Measurements from ENCODE around the gene DLX5. TPM values are rescaled to one million over a fixed set of nuclear protein-coding genes. Genes with fewer than 3 reads are reported as not detected.

DLX5 gene
- total and polyA plus RNA-seq, 2 donors (not counting 3 experiments of a cell fraction or from before 2014, with no cell fraction given), result not detected

DNA sequence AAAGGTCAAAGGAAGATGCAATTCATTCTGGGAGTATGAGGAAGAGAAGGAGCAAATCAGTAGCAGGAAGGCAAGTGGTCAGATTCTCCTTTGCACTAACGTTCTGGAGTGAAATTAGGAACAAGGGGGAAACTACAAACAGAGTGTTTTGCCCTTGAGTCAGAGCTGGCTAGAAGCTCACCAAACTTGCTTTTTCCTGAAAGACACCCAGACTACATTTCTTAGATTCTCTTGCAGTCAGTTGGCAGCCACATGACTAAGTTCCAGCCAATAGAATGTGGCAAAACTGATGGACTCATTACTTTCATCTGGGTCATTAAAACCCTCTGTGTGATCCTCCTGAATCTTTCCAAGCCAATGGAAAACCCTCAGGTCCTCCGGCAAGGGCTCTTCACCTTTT, 18.6 kb upstream of the DLX5 start:
- Histone ChIP-seq H3K4me1 (ENCODE audit: control insufficient read depth, extremely low read depth, insufficient read depth, low read length) (no peaks in the 10 kb centered on the region), H3K4me3 (replicated peaks in 1 of 3; ENCODE audit: insufficient read depth in 1 of 3, low read depth in 1 of 3, low read length in 3 of 3) (no peak overlapping the region), H3K36me3 (ENCODE audit: control insufficient read depth in 2 of 2, extremely low read depth in 1 of 2, insufficient read depth in 2 of 2, low read length in 2 of 2) (no peaks in the 10 kb centered on the region), H3K4me2 (ENCODE audit: insufficient read depth, low read length) (no peak overlapping the region), H2AFZ (ENCODE audit: low read depth, low read length) (no peak overlapping the region), H3K27ac (ENCODE audit: insufficient read depth, low read depth, low read length) (no peak overlapping the region), H3K79me2 (ENCODE audit: control insufficient read depth, insufficient read depth, low read length) (no peaks in the 10 kb centered on the region), H3K9ac (replicated peaks; ENCODE audit: extremely low read depth, insufficient read depth, low read length) (no peak overlapping the region), H3K9me3 (replicated peaks; ENCODE audit: control insufficient read depth, insufficient read depth, low read length) (no peaks in the 10 kb centered on the region), H4K20me1 (replicated peaks; ENCODE audit: control insufficient read depth, extremely low read depth, insufficient read depth, low read length) (no peaks in the 10 kb centered on the region), H3K9me1 (replicated peaks; ENCODE audit: control insufficient read depth, extremely low read depth, insufficient read depth, low read length) (no peaks in the 10 kb centered on the region), H3K27me3 (ENCODE audit: control insufficient read depth in 2 of 2, insufficient read depth in 2 of 2, low read length in 2 of 2) (peaks cover 0 to 2% of the 10 kb centered on the region in 2 experiments)
- FAIRE-seq (no peak), DNase-seq (ENCODE audit: low read depth, low spot score) (no peak)
- ChIA-PET POLR2A (no interaction called here), CTCF (interaction anchor here (1.0 kb wide), 1 partner anchor 16 kb away, joined by 3 read pairs; no protein-coding TSS in a partner anchor)
- dilution Hi-C loops (cut with MboI; ENCODE audit: extremely low pct_ligation_motif_present, low sequenced_read_pairs), result no loop called here
- intact Hi-C loops (cut with micrococcal nuclease), result no loop called here
- TF ChIP-seq GATA2 (IDR thresholded peaks at IDR 0.05; ENCODE audit: insufficient read depth, insufficient read length, low read depth, low read length), result no peak
- TF ChIP-seq, protein P1, sequence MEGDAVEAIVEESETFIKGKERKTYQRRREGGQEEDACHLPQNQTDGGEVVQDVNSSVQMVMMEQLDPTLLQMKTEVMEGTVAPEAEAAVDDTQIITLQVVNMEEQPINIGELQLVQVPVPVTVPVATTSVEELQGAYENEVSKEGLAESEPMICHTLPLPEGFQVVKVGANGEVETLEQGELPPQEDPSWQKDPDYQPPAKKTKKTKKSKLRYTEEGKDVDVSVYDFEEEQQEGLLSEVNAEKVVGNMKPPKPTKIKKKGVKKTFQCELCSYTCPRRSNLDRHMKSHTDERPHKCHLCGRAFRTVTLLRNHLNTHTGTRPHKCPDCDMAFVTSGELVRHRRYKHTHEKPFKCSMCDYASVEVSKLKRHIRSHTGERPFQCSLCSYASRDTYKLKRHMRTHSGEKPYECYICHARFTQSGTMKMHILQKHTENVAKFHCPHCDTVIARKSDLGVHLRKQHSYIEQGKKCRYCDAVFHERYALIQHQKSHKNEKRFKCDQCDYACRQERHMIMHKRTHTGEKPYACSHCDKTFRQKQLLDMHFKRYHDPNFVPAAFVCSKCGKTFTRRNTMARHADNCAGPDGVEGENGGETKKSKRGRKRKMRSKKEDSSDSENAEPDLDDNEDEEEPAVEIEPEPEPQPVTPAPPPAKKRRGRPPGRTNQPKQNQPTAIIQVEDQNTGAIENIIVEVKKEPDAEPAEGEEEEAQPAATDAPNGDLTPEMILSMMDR (IDR thresholded peaks at IDR 0.05; ENCODE audit: extremely low read depth in 1 of 2, insufficient read depth in 1 of 2, low read depth in 1 of 2, low read length in 2 of 2), result no peak
- TF ChIP-seq JUN (IDR thresholded peaks at IDR 0.05; ENCODE audit: borderline replicate concordance, insufficient read depth, insufficient read length, low read depth), result no peak
- no peak for TF ChIP-seq EZH2 (IDR thresholded peaks at IDR 0.05; ENCODE audit: borderline replicate concordance, low read depth, low read length, severe bottlenecking)
- TF ChIP-seq POLR2AphosphoS5 (IDR thresholded peaks at IDR 0.05; ENCODE audit: insufficient read depth, low read depth, low read length), result no peak
- no peak for TF ChIP-seq FOS (IDR thresholded peaks at IDR 0.05; ENCODE audit: borderline replicate concordance, insufficient read depth, low read length)
- no peak for TF ChIP-seq POLR2A (IDR thresholded peaks at IDR 0.05; ENCODE audit: low read depth, low read length)
- TF ChIP-seq, protein P2, sequence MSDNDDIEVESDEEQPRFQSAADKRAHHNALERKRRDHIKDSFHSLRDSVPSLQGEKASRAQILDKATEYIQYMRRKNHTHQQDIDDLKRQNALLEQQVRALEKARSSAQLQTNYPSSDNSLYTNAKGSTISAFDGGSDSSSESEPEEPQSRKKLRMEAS (IDR thresholded peaks at IDR 0.05; ENCODE audit: insufficient read depth, insufficient read length), result no peak
- TF ChIP-seq MYC (IDR thresholded peaks at IDR 0.05; ENCODE audit: low read depth, low read length), result no peak
- no TSS peak for BruUV-seq (replicated peaks)

Data from endothelial cell of umbilical vein (primary cell).